IMR-90 (cell line): ENCODE results near the gene IL17C. TPM values are rescaled to one million over a fixed set of nuclear protein-coding genes. Genes with fewer than 3 reads are reported as not detected.

ENCODE experiments used
- ATAC-seq: fragments of 200-7000 bp; cut with Tn5 transposase; 2 replicates; pipeline ENCODE4 v1.9.1; 2020; ENCODE audit warnings: low read depth, mild to moderate bottlenecking, moderate library complexity
- BruUV-seq: library from RNA; stranded (reverse); fragments of 400-500 nt; replicated peaks from 2 replicates; lab custom pipeline; 2021; lab: Mats Ljungman, UMichigan
- CTCF ChIA-PET: fragments of 300-600 bp; formaldehyde crosslinking; extraction: SDS; loops from one replicate; lab custom pipeline; 2021; ENCODE audit warnings: antibody characterized with exemption; lab: Yijun Ruan, JAX
- POLR2A ChIA-PET: fragments of 300-600 bp; sonication (Branson Sonifier 250); formaldehyde crosslinking; loops from one replicate; lab custom pipeline; 2022; ENCODE audit warnings: antibody characterized with exemption; ENCODE audit not compliant: unreplicated experiment; lab: Charles Lee
- DNase-seq: peaks from one replicate; pipeline ENCODE4 v3.0.0; 2013
- H2AFZ ChIP-seq: replicated peaks from 2 replicates; pipeline ENCODE3; 2013; ENCODE audit warnings: low read length, mild to moderate bottlenecking; ENCODE audit not compliant: poor library complexity
- H2AK5ac ChIP-seq: 2 replicates; pipeline ENCODE4 v1.6.1; 2013; ENCODE audit warnings: low read depth, low read length, inconsistent platforms
- H2AK9ac ChIP-seq: replicated peaks from 2 replicates; pipeline ENCODE3; 2013; ENCODE audit warnings: mild to moderate bottlenecking, low read depth, low read length, moderate library complexity; ENCODE audit not compliant: poor library complexity
- H2BK120ac ChIP-seq: 2 replicates; pipeline ENCODE4 v1.6.1; 2013; ENCODE audit warnings: low read depth, low read length, inconsistent platforms
- H2BK15ac ChIP-seq: 3 replicates; pipeline ENCODE4 v1.6.1; 2013; ENCODE audit warnings: low read depth, low read length, inconsistent platforms
- H2BK20ac ChIP-seq: 2 replicates; pipeline ENCODE4 v1.6.1; 2013; ENCODE audit warnings: low read depth, mild to moderate bottlenecking, inconsistent platforms, low read length, moderate library complexity
- H2BK5ac ChIP-seq: 2 replicates; pipeline ENCODE4 v1.6.1; 2013; ENCODE audit warnings: mild to moderate bottlenecking, low read depth, low read length, inconsistent platforms; ENCODE audit not compliant: poor library complexity, severe bottlenecking
- H3K14ac ChIP-seq: replicated peaks from 2 replicates; pipeline ENCODE4 v1.6.1; 2013; ENCODE audit warnings: low read depth, low read length, inconsistent platforms
- H3K18ac ChIP-seq: 2 replicates; pipeline ENCODE4 v1.6.1; 2013; ENCODE audit warnings: low read depth, low read length, control low read depth
- H3K23ac ChIP-seq: 2 replicates; pipeline ENCODE4 v1.6.1; 2013; ENCODE audit warnings: low read depth, low read length, inconsistent platforms
- H3K27ac ChIP-seq: 2 replicates; pipeline ENCODE4 v1.5.1; 2013; ENCODE audit warnings: mild to moderate bottlenecking, control low read depth, low read length; ENCODE audit not compliant: insufficient read depth
- H3K27me3 ChIP-seq: 2 replicates; pipeline ENCODE4 v1.6.1; 2013; ENCODE audit warnings: low read length; ENCODE audit not compliant: control insufficient read depth, insufficient read depth
- H3K36me3 ChIP-seq: 2 replicates; pipeline ENCODE4 v1.6.1; 2013; ENCODE audit warnings: low read length, mixed read lengths; ENCODE audit not compliant: control insufficient read depth, insufficient read depth
- H3K4ac ChIP-seq: 2 replicates; pipeline ENCODE4 v1.6.1; 2013; ENCODE audit warnings: low read depth, low read length, inconsistent platforms
- H3K4me1 ChIP-seq: 2 replicates; pipeline ENCODE4 v1.6.1; 2013; ENCODE audit warnings: low read length, mixed read lengths; ENCODE audit not compliant: control insufficient read depth, insufficient read depth
- H3K4me2 ChIP-seq: 2 replicates; pipeline ENCODE4 v1.6.1; 2013; ENCODE audit warnings: low read depth, mild to moderate bottlenecking, control low read depth, low read length, moderate library complexity
- H3K4me3 ChIP-seq: 2 replicates; pipeline ENCODE4 v1.5.1; 2013; ENCODE audit warnings: low read depth, mild to moderate bottlenecking, control low read depth, low read length, moderate library complexity; ENCODE audit not compliant: insufficient read depth
- H3K56ac ChIP-seq: 2 replicates; pipeline ENCODE4 v1.6.1; 2013; ENCODE audit warnings: low read length, inconsistent platforms; ENCODE audit not compliant: insufficient read depth; ENCODE audit errors: extremely low read depth
- H3K79me1 ChIP-seq, 2 experiments: 2 replicates each; pipeline ENCODE4 v1.6.1; 2013; ENCODE audit warnings: low read length in 2 of 2, inconsistent platforms in 1 of 2, low read depth in 1 of 2
- H3K9ac ChIP-seq: 2 replicates; pipeline ENCODE4 v1.6.1; 2013; ENCODE audit warnings: low read depth, low read length, control low read depth
- H3K9me1 ChIP-seq: 2 replicates; pipeline ENCODE4 v1.6.1; 2013; ENCODE audit warnings: low read length, inconsistent platforms; ENCODE audit not compliant: insufficient read depth
- H3K9me3 ChIP-seq: 2 replicates; pipeline ENCODE4 v1.6.1; 2013; ENCODE audit warnings: low read length; ENCODE audit not compliant: control insufficient read depth, insufficient read depth
- H4K20me1 ChIP-seq: 2 replicates; pipeline ENCODE4 v1.6.1; 2013; ENCODE audit warnings: low read length, inconsistent platforms; ENCODE audit not compliant: insufficient read depth
- H4K5ac ChIP-seq: 2 replicates; pipeline ENCODE4 v1.6.1; 2013; ENCODE audit warnings: mild to moderate bottlenecking, low read depth, low read length, control low read depth
- H4K8ac ChIP-seq, 2 experiments: 2 replicates each; pipeline ENCODE4 v1.6.1; 2013; ENCODE audit warnings: low read depth in 2 of 2, low read length in 2 of 2, control low read depth in 1 of 2, inconsistent platforms in 1 of 2
- H4K91ac ChIP-seq: 2 replicates; pipeline ENCODE4 v1.6.1; 2013; ENCODE audit warnings: low read depth, low read length, inconsistent platforms; ENCODE audit not compliant: insufficient read depth
- BHLHE40 ChIP-seq: fragments of 150-350 bp; IDR thresholded peaks from 2 replicates; pipeline ENCODE4 v1.6.1; 2016; ENCODE audit warnings: mild to moderate bottlenecking, low read depth, low read length
- RFX5 ChIP-seq: IDR thresholded peaks from 2 replicates; pipeline ENCODE4 v1.8.0; 2012; ENCODE audit warnings: low read depth, mild to moderate bottlenecking, low read length, moderate library complexity
- WGBS, 2 experiments: methylation state at CpG; one replicate each; pipeline versions ENCODE4 v1.1.5 to v1.1.7; 2013; ENCODE audit warnings: missing lambda C conversion rate in 2 of 2; ENCODE audit not compliant: insufficient read length in 1 of 2; ENCODE audit errors: extremely low coverage in 2 of 2; 5-methylcytosine and 5-hydroxymethylcytosine counted together
- dilution Hi-C: fragments of 300-500 bp; cut with HindIII; formaldehyde crosslinking; loops from one replicate; pipeline ENCODE4 v1.14.3; 2018; ENCODE audit warnings: low sequenced_read_pairs; ENCODE audit not compliant: unreplicated experiment
- in situ Hi-C: fragments of 300-500 bp; cut with MboI; formaldehyde crosslinking; loops from 3 replicates; pipeline ENCODE4 v1.14.3; 2019; ENCODE audit warnings: low sequenced_read_pairs, inconsistent platforms, mixed read lengths
- intact Hi-C: fragments of 100-400 bp; cut with micrococcal nuclease; formaldehyde crosslinking; loops from 2 replicates; pipeline ENCODE4 v1.10.0; 2022
- polyA plus RNA-seq, 3 experiments: library from polyadenylated mRNA; depleted of rRNA; stranded (reverse); fragments of >200 nt; gene quantifications; 2 replicates each; pipeline ENCODE4 v1.2.3, GENCODE V29; 2012; ENCODE audit warnings: low replicate concordance in 1 of 3
- total RNA-seq: library from RNA; depleted of rRNA; stranded (reverse); fragments of >200 nt; gene quantifications from 2 replicates; pipeline ENCODE4 v1.2.3, GENCODE V29; 2012
- TF ChIP-seq, protein P1 (sequence below): fragments of 150-350 bp; IDR thresholded peaks from 2 replicates; pipeline ENCODE4 v1.6.1; 2017; ENCODE audit warnings: mild to moderate bottlenecking, antibody characterized with exemption, low read length, low read depth

IL17C gene
- total and polyA plus RNA-seq, 2 of the 4 experiments (the other 2 are of a cell fraction) = 0.09 TPM; not detected in 1

DNA sequence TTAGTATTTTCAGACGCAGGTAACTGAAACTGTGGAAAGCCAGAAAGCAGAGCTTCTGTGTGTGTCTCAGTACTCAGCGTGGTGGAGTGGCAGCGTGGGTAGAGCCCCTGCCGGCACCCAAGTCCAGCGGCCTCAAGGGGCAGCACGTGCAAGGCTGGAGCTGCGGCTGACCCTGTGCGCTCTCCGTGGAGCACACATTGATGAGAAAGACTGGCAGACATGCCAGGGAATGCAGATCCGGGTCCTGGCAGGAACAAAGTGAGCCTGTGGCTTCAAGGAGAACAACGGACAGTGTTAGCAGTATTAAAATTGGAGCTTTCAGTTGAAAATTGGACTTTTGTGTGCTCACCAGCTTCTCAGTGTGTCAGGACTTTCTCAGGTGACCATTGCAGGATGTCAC, 44.9 kb upstream of the IL17C start:
- dilution Hi-C loops = no loop called here
- H3K4ac ChIP-seq = no peak overlapping the region
- WGBS, 2 experiments = 90% methylated on average over 10 of the region's 11 CpGs; no CpG with 5 or more reads in 1 of the 2 experiments

More for the DNA sequence above, 44.9 kb upstream of the IL17C start:
- Histone ChIP-seq H3K23ac (no peak overlapping the region), H3K4me3 (no peak overlapping the region), H4K8ac (no peak overlapping the region), H3K4me2 (no peak overlapping the region), H2BK15ac (no peak overlapping the region), H3K36me3 (peaks cover 32% of the 10 kb centered on the region), H2AK9ac (no peak overlapping the region), H3K18ac (no peak overlapping the region), H4K20me1 (peaks cover 32% of the 10 kb centered on the region), H3K56ac (no peak overlapping the region), H2BK120ac (no peak overlapping the region), H3K14ac (no peak overlapping the region), H3K4me1 (no peaks in the 10 kb centered on the region), H2AFZ (no peak overlapping the region), H3K9ac (no peak overlapping the region), H4K5ac (no peak overlapping the region), H2BK20ac (no peak overlapping the region), H2BK5ac (no peak overlapping the region), H3K27me3 (no peaks in the 10 kb centered on the region), H2AK5ac (no peak overlapping the region), H3K79me1 (peaks cover 14 to 59% of the 10 kb centered on the region in 2 experiments), H3K9me3 (no peaks in the 10 kb centered on the region), H4K91ac (no peak overlapping the region), H3K27ac (no peak overlapping the region), H3K9me1 (peaks cover 3% of the 10 kb centered on the region; the same call in 1 of the 2 replicates)
- BruUV-seq = no TSS peak
- ChIA-PET POLR2A (no interaction called here), CTCF (no interaction called here)
- intact Hi-C loops = no loop called here
- DNase-seq (no peak), ATAC-seq (no peak)
- in situ Hi-C loops = no loop called here
- TF ChIP-seq BHLHE40 = no peak
- TF ChIP-seq, protein P1, sequence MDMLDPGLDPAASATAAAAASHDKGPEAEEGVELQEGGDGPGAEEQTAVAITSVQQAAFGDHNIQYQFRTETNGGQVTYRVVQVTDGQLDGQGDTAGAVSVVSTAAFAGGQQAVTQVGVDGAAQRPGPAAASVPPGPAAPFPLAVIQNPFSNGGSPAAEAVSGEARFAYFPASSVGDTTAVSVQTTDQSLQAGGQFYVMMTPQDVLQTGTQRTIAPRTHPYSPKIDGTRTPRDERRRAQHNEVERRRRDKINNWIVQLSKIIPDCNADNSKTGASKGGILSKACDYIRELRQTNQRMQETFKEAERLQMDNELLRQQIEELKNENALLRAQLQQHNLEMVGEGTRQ = no peak
- TF ChIP-seq RFX5 = no peak
